Upper lobe of left lung (tissue), 4 donors: Measurements from ENCODE around the gene CPEB4.

Experiments used
- EP300 ChIP-seq, 4 donors: sonication (generic); formaldehyde crosslinking; IDR thresholded peaks; one replicate each; pipeline ENCODE4 v1.5.1; 2017; ENCODE audit warnings: antibody characterized with exemption in 4 of 4, control low read depth in 2 of 4
- POLR2A ChIP-seq, 4 donors: fragments of 450-650 bp; IDR thresholded peaks; one replicate each; pipeline ENCODE4 v1.5.1; 2016 to 2017; ENCODE audit warnings: antibody characterized with exemption in 4 of 4, mild to moderate bottlenecking in 2 of 4
- POLR2AphosphoS5 ChIP-seq, 2 donors: sonication (generic); formaldehyde crosslinking; IDR thresholded peaks; one replicate each; pipeline ENCODE4 v1.5.1; 2017; ENCODE audit warnings: antibody characterized with exemption in 2 of 2
- TF ChIP-seq, protein P1 (sequence below), 6 experiments: fragments of 450-650 bp in 4 of 6; fragments of 200-600 bp in 2 of 6; sonication (generic) in 2 of 6; IDR thresholded peaks; one replicate each; pipeline ENCODE4 v1.5.1; 2016 to 2019; ENCODE audit warnings: antibody characterized with exemption in 6 of 6

DNA sequence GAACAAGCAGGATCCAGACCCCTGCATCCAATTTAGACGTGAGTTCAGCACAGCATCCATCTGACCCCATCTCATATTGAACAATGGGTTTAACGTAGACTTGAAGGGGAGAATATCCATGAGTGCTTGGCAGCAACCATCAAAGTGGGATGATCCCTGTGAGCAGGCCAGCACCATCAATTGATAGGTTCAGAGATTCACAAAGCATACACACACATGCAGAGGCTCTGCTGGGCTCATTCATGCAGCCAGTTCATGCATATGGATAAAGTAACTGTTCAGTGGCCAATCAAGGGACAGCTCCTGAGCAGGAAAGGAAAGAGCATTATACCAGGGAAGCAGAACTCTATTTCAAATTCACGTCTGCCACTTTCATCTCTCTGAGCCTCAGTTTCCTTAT is 24.8 kb upstream of the CPEB4 start:
- TF ChIP-seq POLR2A (IDR thresholded peaks at IDR 0.05) (no peak), EP300 (IDR thresholded peaks at IDR 0.05) (no peak), POLR2AphosphoS5 (IDR thresholded peaks at IDR 0.05) (no peak)
- TF ChIP-seq, protein P1, sequence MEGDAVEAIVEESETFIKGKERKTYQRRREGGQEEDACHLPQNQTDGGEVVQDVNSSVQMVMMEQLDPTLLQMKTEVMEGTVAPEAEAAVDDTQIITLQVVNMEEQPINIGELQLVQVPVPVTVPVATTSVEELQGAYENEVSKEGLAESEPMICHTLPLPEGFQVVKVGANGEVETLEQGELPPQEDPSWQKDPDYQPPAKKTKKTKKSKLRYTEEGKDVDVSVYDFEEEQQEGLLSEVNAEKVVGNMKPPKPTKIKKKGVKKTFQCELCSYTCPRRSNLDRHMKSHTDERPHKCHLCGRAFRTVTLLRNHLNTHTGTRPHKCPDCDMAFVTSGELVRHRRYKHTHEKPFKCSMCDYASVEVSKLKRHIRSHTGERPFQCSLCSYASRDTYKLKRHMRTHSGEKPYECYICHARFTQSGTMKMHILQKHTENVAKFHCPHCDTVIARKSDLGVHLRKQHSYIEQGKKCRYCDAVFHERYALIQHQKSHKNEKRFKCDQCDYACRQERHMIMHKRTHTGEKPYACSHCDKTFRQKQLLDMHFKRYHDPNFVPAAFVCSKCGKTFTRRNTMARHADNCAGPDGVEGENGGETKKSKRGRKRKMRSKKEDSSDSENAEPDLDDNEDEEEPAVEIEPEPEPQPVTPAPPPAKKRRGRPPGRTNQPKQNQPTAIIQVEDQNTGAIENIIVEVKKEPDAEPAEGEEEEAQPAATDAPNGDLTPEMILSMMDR (IDR thresholded peaks at IDR 0.05), result no peak
